Frontal cortex (tissue), 4 donors: Measurements from ENCODE around the gene EPC1. TPM values are rescaled to one million over a fixed set of nuclear protein-coding genes. Genes with fewer than 3 reads are reported as not detected.
"Not testable (repeated sequence)": the region's sequence is repeated elsewhere in the genome, so short reads cannot be mapped to it uniquely, and the experiment has no call there.

Source experiments
- DNase-seq, 2 donors: peaks; one replicate each; pipeline ENCODE4 v3.0.0; 2012; ENCODE audit warnings: low spot score in 2 of 2
- FAIRE-seq: peaks from 2 replicates; lab custom pipeline; 2012; peaks lifted over from hg19 to GRCh38; lab: Jason Lieb, UNC
- total RNA-seq: library from RNA; depleted of rRNA; stranded (reverse); fragments of >200 nt; gene quantifications from one replicate; pipeline ENCODE4 v1.2.3, GENCODE V29; 2014
- donor health status: control.
- donor health status: control.
- donor health status: control.

EPC1 gene, protein sequence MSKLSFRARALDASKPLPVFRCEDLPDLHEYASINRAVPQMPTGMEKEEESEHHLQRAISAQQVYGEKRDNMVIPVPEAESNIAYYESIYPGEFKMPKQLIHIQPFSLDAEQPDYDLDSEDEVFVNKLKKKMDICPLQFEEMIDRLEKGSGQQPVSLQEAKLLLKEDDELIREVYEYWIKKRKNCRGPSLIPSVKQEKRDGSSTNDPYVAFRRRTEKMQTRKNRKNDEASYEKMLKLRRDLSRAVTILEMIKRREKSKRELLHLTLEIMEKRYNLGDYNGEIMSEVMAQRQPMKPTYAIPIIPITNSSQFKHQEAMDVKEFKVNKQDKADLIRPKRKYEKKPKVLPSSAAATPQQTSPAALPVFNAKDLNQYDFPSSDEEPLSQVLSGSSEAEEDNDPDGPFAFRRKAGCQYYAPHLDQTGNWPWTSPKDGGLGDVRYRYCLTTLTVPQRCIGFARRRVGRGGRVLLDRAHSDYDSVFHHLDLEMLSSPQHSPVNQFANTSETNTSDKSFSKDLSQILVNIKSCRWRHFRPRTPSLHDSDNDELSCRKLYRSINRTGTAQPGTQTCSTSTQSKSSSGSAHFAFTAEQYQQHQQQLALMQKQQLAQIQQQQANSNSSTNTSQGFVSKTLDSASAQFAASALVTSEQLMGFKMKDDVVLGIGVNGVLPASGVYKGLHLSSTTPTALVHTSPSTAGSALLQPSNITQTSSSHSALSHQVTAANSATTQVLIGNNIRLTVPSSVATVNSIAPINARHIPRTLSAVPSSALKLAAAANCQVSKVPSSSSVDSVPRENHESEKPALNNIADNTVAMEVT
- 94.2 TPM for total RNA-seq

- peak; percentile 92 to 96 for DNase-seq
- no peak for FAIRE-seq
These were observed at the start of gene EPC1 for GRCh38 chr10:32346551-32347362. EPC1 (minus strand) TSS chr10:32347158; CDS start chr10:32346915, 243 bp downstream.

GRCh38 chr10:32393911-32394310, 47.0 kb upstream of the EPC1 start:
- DNase-seq (no peak), FAIRE-seq (no peak)

DNA sequence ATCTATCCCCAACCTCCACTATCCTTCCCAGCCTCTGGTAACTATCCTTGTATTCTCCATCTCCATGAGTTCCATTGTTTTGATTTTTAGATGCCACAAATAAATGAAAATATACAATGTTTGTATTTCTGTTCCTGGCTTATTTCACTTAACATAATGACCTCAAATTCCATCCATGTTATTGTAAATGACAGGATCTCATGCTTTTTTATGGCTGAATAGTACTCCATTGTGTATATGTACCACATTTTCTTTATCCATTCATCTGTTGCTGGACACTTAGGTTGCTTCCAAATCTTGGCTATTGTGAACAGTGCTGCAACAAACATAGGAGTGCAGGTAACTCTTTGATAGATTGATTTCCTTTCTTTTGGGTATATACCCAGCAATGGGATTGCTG, 45.3 kb upstream of the EPC1 start:
- FAIRE-seq, DNase-seq: not testable (repeated sequence)

DNA sequence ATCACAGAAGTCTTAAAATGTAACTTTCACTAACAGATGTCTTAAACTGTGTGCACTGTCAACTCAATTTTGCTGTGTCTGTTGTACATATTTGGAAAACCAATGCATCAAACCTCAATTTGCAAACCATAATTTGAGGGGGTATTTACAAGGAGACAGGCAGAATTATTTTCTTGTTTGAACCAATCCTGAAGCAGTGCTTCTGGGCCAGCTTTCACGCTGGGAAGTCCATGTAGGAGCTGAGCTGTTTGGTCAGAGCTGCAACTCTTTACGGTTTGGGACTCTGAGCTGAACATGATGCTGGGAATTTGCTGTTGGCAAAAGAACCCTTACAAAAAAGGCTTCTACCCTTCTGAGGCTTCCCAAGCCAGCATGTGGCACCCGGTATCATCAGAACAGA, 43.2 kb upstream of the EPC1 start:
- DNase-seq (no peak), FAIRE-seq (no peak)

GRCh38 chr10:32388258-32389027, 41.5 kb upstream of the EPC1 start:
- FAIRE-seq (no peak), DNase-seq (no peak)

DNA sequence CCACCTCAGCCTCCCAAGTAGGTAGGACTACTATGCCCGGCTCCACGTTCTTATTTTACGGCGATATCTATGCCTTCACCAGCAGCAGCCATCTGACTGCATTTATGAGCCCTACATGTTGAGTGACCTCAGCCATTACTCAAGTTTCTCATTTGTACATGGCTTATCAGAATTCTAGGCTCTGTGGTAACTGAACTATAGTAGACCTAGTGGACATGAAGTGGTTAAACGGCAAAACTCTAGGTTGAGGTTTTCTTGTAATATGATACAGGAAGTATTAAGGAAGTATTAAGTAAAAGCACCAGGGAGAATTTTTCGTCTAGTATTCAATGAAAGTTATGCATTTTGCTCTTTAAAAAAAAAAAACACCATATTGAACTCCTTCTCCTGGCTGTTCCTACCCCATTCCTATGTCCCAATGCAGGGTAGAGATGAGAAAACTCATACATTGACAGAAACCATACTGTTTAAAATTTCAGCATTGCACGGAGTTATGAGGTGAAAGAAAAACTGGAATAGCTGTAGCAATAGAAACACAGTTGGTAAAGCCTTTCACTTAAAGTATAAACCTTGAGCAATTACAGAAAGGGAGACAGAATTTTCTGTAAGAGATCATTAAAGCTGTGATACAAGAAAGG, 39.8 kb upstream of the EPC1 start:
- DNase-seq = no peak
- FAIRE-seq = no peak

DNA sequence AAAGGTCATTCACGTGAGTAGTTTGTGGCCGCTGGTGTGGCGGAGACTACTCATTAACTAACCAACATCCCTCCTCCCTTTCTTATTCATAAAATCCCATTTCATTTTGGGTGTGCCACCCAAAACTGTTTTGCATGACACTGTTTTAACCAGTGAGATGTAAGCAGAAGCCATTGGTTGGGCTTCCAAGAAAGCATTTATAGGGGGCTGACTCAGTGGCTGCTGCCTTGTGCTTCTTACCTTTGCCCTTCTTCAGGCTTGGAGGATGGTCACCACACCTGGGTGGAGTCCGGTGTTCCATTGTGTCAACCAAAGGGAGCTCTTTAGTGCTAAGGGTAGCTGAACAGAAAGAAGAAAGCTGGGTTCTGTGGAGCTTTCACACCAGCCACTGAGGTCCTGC, 37.2 kb upstream of the EPC1 start:
- FAIRE-seq = no peak

DNA sequence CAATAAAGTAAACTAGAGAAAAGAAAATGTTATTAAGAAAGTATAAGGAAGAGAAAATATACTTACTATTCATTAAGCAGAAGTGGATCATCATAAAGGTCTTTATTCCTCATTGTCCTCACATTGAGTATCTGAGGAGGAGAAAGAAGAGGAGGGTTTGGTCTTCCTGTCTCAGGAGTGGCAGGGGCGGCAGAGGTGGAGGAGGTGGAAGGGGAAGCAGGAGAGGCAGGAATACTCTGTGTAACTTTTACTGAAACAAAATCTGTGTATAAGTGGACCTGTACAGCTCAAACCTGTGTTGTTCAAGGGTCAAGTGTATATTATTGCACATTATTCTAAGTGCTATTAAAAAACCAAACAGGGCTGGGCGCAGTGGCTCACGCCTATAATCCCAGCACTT, 34.2 kb upstream of the EPC1 start:
- FAIRE-seq (no peak), DNase-seq (no peak)

More for the DNA sequence above, 37.2 kb upstream of the EPC1 start:
- no peak for DNase-seq

DNA sequence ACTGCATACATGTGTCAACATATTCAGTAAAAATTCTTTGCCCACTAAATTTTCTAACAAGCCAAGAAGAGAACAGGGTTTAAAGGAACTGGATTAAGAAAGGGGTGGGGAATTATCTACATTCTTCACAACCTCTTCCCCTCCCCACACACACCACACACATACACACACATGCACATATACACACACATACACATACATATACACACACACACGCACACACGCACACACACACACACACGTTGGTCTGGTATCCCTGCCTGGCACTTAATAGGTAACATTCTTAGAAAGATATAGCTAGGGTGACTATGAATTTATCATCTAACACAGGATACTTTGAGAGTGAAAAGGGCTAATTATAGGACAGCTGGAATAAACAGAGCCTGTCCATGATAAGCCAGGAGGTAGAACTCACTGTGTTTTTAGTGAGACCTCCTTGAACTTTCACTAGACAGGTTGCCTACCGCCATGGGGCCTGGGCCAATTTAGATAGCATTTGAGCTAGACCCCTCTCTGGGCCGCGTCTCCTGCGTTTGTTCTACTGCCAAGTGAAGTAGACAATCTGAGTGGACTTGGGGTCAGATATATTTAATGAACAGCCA, 33.1 kb upstream of the EPC1 start:
- FAIRE-seq (no peak), DNase-seq (no peak)

- no peak for FAIRE-seq
- no peak for DNase-seq
These were observed 32.5 kb upstream of the EPC1 start for GRCh38 chr10:32379318-32379949.

- peak; percentile 43 to 51 for DNase-seq
- FAIRE-seq = no peak
These were observed 31.7 kb upstream of the EPC1 start for GRCh38 chr10:32378363-32379317.

GRCh38 chr10:32377458-32378259, 30.7 kb upstream of the EPC1 start:
- DNase-seq = no peak

DNA sequence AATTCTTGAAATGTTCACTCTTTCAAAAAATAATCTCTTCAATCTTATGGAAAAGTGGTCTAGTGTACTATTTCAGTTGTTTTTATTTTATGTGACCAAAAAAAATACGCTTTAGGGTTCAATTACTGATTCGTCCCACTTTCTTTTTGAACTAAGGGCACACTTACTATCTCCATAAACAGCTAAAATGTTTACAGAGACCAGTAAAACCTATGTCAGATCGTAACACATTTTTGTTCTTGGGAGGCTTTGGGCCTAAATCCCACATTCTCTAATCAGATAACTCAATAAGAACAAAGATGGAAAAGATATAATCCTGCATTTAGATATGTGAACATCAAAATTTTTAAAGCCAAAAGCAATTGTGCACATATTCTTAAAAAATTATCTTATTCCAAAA, 29.8 kb upstream of the EPC1 start:
- FAIRE-seq = no peak
- DNase-seq = no peak

More at GRCh38 chr10:32377458-32378259, 30.7 kb upstream of the EPC1 start:
- peak; percentile 53 for FAIRE-seq

DNA sequence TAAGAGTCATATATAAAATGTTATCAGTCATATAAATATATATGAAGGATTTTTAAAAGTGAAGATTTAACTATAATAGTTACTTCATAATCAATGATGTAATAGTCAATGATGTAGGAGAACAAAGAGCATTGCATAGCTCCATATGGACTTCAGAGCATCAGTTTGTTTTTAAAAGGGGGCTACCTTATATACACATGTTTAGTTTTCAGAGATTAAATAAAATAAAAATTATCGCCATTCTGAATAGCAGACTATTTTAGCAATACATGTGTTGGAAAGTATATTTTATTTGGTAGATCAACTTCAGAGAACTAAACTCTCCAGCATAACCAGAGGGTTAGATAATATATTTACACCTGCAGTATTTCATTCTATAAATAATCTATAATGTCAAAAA, 29.1 kb upstream of the EPC1 start:
- FAIRE-seq (no peak), DNase-seq (no peak)

DNA sequence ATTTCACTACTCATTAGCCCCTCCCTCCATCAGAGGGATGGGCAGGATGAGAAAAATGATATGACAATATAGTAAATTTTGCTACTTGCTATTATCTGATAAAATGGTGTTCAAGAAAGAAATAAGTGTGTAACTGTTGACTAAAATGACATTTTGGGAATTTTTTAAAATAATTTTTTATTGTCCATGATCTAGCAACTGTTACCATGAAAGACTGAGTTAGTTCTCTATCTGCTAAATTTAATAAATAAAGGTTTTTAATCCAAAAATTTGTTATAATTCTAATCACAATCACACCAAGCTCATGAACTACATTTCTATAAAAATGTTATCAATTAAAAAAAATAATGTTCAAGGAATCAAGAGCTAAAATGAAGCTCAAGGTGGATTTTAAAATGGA, 28.7 kb upstream of the EPC1 start:
- DNase-seq = no peak
- peak; percentile 69 for FAIRE-seq

DNA sequence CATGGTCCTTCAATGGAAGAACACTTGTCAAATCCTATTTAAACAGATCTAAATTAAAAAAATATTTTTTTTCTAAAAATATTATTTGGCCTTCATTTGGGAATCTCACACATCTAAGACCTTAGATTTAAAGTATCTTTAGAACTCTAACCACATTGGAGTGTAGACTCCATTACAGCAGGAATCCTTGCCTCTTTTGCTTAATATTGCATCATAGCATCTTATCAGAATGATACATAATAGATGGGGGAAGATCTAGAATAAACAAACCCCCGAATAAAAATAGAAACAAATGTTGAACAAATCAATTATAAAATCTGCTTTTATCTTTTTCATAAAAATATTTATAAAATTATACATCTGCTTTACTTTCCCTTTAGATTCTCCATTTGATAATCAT, 27.6 kb upstream of the EPC1 start:
- FAIRE-seq (peak; percentile 57), DNase-seq (no peak)
